ENCODE data around the gene CAV2.

Gene CAV2

DNA sequence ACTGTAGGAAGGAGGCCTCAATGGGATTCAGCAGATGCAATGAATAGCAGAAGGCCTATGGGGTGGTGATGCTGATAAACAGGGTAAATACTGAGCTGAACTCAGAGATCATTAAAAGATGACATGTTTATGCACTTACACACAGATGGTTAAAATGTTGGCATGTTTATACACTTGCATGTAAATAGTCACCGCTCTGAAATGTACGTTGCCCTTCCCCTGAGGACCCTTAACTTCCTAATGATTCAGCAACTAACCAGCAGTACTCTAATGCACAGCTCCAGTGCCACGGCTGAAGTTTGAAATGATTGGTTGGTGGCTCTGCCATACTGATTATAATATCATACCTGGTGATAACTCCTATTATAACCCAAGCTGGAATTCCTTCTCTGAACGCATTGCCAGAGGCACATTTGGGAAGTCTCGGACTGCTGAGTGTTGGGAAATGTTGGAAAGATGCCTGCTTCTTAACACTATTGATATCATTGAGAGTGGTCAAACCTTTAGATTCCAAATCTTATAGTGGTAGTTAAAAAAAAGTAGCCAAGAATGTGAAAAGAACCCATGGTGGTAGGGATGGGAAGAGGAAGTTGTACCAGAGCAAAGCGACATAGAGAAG, 21.6 kb downstream of the CAV2 start:
- TF ChIP-seq, protein P1, sequence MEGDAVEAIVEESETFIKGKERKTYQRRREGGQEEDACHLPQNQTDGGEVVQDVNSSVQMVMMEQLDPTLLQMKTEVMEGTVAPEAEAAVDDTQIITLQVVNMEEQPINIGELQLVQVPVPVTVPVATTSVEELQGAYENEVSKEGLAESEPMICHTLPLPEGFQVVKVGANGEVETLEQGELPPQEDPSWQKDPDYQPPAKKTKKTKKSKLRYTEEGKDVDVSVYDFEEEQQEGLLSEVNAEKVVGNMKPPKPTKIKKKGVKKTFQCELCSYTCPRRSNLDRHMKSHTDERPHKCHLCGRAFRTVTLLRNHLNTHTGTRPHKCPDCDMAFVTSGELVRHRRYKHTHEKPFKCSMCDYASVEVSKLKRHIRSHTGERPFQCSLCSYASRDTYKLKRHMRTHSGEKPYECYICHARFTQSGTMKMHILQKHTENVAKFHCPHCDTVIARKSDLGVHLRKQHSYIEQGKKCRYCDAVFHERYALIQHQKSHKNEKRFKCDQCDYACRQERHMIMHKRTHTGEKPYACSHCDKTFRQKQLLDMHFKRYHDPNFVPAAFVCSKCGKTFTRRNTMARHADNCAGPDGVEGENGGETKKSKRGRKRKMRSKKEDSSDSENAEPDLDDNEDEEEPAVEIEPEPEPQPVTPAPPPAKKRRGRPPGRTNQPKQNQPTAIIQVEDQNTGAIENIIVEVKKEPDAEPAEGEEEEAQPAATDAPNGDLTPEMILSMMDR (conservative IDR thresholded peaks at IDR 0.05; ENCODE audit: low read depth, low read length) = no peak
- H3K4me3 ChIP-seq (ENCODE audit: low read depth, low read length) = no peak overlapping the region
- no peak for DNase-seq (ENCODE audit: low read depth)

DNA sequence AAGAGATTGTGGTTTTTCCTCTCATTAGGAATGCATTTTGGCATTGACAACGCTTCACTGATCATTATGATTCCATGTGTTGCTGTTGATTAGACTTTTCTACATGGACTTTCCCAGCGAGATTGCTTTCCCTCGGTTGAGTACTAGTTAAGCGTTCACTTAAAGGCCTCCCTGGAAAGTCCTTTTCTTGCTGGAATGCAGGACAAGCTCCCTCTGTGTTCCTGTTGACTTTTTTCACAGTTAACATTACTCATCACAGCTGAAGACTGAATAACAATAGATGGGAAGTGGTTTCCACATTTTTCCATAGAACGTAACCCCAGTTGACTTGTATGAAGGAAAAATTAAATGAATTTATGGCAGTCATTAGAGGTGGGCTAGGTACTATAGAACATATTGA, 22.7 kb downstream of the CAV2 start:
- TF ChIP-seq, protein P1 (conservative IDR thresholded peaks at IDR 0.05; ENCODE audit: low read depth, low read length) = no peak
- DNase-seq (ENCODE audit: low read depth) = peak; percentile 88
- H3K4me3 ChIP-seq (ENCODE audit: low read depth, low read length) = no peak overlapping the region

DNA sequence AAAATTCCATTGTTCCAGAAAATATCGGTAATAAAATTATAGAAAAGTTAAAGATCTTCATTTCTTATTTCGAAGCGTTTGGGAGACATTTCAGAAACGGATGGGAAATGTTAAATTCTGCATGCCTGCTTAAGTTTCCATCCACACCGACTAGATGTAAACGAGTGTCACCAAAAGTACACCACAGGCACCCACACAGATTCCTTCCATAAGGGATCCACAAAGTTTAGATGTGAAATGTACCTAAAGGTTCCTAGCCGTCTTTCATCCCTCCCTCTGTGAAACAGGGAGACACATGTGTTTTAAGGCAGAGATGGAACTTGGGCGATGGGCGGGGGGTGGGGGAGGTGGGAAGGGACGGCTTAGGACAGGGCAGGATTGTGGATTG, 24.7 kb downstream of the CAV2 start:
- peak; percentile 68 for DNase-seq (ENCODE audit: low read depth)
- H3K4me3 ChIP-seq (ENCODE audit: low read depth, low read length) = peak overlapping the region; percentile 70
- TF ChIP-seq, protein P1 (conservative IDR thresholded peaks at IDR 0.05; ENCODE audit: low read depth, low read length) = no peak

GRCh38 chr7:116524609-116525297, 25.2 kb downstream of the CAV2 start, which contains the start of gene CAV1:
Gene CAV1, plus strand, starts transcription at chr7:116525036. Its CDS starts 27 bp downstream, at chr7:116525063.
- peak; percentile 97 for DNase-seq (ENCODE audit: low read depth)
- H3K4me3 ChIP-seq (ENCODE audit: low read depth, low read length) = peak within 1 kb of the TSS; percentile 70
- TF ChIP-seq, protein P1 (conservative IDR thresholded peaks at IDR 0.05; ENCODE audit: low read depth, low read length) = peak; percentile 49

- peak overlapping the region; percentile 70 for H3K4me3 ChIP-seq (ENCODE audit: low read depth, low read length)
- TF ChIP-seq, protein P1 (conservative IDR thresholded peaks at IDR 0.05; ENCODE audit: low read depth, low read length) = no peak
- DNase-seq (ENCODE audit: low read depth) = no peak
Observed at GRCh38 chr7:116525298-116525912, 25.9 kb downstream of the CAV2 start.

- peak overlapping the region; percentile 70 for H3K4me3 ChIP-seq (ENCODE audit: low read depth, low read length)
- TF ChIP-seq, protein P1 (conservative IDR thresholded peaks at IDR 0.05; ENCODE audit: low read depth, low read length) = peak; percentile 46
- peak; percentile 92 for DNase-seq (ENCODE audit: low read depth)
Observed at GRCh38 chr7:116525913-116526861, 26.6 kb downstream of the CAV2 start.

Measured in choroid plexus epithelial cell (primary cell).